ENCODE data around the gene DMXL2.

DNA sequence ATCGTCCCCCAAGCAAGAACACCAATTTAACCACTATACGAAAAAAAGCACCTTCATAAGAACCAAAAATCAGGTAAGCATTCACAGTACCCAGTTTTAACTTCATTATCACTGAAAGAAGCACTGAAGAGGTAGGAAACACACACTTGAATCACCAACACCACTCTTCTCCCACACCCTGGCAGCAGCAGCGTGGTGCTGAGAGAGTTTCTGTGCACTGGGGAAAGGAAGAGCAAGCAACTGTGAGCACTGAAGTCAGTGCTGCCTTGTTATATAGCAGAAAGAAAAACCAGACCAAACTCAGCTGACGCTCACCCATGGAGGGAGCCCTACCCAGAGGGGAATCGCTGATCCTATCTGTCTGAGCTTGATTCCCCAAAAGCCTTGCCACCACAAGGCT lies 98.2 kb downstream of the DMXL2 start:
- TF ChIP-seq, protein P1, sequence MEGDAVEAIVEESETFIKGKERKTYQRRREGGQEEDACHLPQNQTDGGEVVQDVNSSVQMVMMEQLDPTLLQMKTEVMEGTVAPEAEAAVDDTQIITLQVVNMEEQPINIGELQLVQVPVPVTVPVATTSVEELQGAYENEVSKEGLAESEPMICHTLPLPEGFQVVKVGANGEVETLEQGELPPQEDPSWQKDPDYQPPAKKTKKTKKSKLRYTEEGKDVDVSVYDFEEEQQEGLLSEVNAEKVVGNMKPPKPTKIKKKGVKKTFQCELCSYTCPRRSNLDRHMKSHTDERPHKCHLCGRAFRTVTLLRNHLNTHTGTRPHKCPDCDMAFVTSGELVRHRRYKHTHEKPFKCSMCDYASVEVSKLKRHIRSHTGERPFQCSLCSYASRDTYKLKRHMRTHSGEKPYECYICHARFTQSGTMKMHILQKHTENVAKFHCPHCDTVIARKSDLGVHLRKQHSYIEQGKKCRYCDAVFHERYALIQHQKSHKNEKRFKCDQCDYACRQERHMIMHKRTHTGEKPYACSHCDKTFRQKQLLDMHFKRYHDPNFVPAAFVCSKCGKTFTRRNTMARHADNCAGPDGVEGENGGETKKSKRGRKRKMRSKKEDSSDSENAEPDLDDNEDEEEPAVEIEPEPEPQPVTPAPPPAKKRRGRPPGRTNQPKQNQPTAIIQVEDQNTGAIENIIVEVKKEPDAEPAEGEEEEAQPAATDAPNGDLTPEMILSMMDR (conservative IDR thresholded peaks at IDR 0.05), result no peak
- no peak for TF ChIP-seq EZH2 (IDR thresholded peaks at IDR 0.05; ENCODE audit: low read depth)
